Measurements from ENCODE around the gene C5AR1.

GRCh38 chr19:47309608-47310007, at the start of gene C5AR1:
- TF ChIP-seq POLR2A (IDR thresholded peaks at IDR 0.05; ENCODE audit: low read depth, low read length) (no peak), TAF1 (IDR thresholded peaks at IDR 0.05; ENCODE audit: borderline replicate concordance, low read depth, low read length) (no peak), POLR2AphosphoS5 (IDR thresholded peaks at IDR 0.05; ENCODE audit: low read depth, low read length) (no peak)
